GM19468 (cell line): ENCODE measurements around the gene CHCHD5.
"Not testable (repeated sequence)": the region's sequence is repeated elsewhere in the genome, so short reads cannot be mapped to it uniquely, and the experiment has no call there.

ENCODE experiments used
- ATAC-seq: cut with Tn5 transposase; IDR thresholded peaks from one replicate; pipeline ENCODE4 v1.9.1; 2021; ENCODE audit warnings: mild to moderate bottlenecking, moderate library complexity, moderate number of reproducible peaks; ENCODE audit not compliant: unreplicated experiment; ENCODE audit errors: extremely low read depth

The CHCHD5 gene

DNA sequence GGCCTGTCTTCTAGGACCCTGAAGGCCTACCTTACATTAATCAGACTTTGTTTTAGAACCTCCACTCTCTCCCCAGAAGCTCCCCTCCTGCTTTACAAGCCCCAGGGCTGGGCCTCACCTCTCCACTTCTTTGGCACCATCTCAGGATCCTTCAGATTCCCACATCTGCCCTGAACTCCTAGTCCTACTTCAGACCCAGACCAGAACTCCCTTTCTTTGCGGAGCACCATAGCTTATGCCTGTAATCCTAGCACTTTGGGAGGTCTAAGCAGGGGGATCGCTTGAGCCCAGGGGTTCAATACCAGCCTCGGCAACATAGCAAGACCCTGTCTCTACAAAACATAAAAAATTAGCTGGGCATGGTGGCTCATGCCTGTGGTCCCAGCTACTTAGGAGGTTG, 991 bp downstream of the CHCHD5 start:
- no peak for ATAC-seq

DNA sequence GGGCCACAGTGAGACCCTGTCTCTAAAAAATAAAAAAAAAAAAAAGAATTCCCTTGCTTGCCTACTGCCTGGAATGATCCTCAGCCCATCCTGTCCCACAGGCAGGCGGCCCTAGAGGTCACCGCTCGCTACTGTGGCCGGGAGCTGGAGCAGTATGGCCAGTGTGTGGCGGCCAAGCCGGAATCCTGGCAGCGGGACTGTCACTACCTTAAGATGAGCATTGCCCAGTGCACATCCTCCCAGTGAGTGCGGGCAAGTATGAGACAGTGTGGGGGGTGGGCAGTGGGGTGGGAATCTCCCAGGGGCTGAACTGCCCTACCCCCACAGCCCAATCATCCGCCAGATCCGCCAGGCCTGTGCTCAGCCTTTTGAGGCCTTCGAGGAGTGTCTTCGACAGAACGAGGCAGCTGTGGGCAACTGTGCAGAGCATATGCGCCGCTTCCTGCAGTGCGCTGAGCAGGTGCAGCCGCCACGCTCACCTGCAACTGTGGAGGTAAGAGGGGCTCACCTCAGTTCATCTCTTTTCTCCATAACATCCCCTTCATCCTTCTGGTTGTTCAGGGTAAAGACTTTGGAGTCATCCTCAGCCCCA, 1.6 kb downstream of the CHCHD5 start:
- ATAC-seq = no peak

DNA sequence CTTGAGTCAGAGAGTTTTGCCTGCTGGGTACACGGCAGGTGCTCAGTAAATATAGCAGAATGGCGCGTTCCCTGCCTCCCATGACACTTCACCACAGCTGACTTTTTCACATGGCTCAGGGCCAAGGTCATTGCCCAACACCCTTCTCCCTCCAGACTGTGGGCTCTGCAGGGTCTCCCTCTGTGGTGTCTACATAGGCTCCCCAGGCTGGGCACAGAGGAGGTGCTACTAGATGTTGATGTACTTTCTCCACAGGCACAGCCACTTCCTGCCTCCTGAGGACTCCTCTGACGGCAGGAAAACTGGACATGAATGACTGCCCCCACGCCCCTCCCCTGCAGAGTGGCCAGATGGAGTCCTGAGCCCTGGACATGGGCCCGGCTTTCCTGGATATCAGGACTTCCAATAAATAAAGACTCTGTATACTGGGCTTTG, 4.2 kb downstream of the CHCHD5 start:
- no peak for ATAC-seq

DNA sequence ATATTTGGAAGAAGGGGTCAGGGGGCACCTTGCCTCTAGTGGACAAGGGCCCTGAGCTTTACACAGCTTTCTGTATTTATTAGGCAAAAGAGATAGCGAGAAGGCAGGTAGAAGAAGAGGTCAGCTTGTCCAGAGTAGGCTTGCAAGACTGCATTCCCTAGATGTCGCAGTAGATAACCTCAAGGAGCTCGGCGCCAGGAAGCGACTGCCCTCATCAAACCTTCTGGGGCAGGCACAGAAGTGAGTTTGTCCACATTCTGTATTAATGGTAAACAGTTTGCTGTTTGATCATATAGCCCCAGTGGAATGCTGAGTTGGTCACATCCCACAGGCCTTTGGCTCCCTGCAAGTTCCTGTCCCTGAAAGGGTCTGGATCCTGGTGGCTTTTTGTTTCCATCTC, 7.0 kb downstream of the CHCHD5 start:
- no peak for ATAC-seq

DNA sequence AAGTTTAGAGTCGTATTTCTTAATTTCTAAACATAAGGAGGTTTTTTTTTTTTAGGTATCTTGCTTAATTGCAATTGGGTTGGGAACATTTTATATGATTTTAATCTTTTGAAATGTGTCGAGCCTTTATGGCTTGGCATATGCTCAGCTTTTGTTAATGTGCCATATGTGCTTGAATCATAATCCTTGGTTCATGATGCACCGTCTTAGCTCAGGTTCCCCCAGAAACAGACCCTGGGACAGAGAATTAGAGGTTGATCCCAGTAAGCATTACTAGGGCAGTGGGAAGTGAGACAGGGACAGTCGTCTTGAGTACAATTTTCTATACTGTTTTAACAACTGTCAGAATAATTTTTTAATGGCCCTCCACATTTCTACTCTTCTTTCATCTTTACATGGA, 9.3 kb downstream of the CHCHD5 start:
- no peak for ATAC-seq

DNA sequence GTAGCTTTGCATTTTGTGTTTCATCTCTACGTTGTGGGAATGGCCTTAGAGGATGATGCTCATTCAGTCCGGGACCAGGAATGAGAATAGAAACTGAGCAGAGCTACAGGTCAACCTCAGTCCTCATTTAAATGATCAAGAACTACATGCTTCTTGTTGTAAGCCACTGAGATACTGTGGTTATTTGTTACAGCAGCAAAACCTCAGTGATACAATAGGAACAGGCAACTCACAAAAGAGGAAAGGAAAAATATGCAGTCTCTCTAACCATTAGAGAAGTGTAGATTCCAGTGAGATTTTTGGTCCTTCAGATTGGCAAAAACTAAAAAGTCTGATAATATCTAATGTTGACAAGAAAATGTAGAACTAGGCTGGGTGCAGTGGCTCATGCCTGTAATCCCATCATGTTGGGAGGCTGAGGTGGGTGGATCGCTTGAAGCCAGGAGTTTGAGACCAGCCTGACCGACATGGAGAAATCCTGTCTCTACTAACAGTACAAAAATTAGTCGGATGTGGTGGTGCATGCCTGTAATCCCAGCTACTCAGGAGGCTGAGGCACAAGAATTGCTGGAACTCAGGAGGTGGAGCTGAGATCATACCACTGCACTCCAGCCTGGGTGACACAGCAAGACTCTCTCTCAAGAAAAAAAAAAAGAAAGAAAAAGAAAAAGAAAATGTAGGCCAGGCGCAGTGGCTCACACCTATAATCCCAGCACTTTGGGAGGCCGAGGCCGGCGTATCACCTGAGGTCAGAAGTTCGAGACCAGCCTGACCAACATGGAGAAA, 13.3 kb downstream of the CHCHD5 start:
- no peak for ATAC-seq

DNA sequence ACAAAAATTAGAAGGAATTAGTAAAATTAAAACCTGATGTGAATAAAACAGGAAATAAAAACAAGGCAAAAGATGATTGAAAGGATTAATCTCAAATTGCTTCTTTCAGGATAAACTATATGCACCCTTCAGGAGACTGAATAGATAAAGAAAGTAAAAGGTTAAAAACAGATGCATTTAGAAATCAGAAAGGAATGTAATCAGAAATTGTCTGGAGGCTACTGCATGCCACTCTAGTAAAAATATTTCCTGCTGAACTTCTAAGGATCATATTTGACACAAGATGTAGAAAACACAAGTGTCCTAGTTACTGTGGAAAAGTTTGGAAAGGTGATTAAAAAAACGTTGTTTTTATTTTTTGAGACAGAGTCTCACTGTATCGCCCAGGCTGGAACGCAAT, 16.2 kb downstream of the CHCHD5 start:
- no peak for ATAC-seq

DNA sequence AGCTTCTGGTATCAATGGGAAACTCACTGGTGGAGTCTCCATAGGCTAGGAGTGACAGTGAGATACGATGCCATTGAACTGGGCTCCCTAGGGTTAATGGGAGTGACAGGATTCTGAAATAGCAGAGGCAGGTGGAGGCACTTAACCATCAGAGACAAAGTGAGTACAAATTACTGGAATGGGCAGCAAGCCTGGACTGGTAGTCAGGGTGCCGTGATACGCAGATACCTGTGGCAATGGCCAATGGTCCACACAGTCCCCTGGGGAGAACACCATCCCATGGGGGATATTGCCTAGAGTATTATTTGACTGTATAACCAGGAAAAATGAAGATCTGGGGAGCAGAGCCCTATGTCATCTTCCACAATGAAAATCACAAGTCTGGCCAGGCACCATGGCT, 17.3 kb downstream of the CHCHD5 start:
- no peak for ATAC-seq

DNA sequence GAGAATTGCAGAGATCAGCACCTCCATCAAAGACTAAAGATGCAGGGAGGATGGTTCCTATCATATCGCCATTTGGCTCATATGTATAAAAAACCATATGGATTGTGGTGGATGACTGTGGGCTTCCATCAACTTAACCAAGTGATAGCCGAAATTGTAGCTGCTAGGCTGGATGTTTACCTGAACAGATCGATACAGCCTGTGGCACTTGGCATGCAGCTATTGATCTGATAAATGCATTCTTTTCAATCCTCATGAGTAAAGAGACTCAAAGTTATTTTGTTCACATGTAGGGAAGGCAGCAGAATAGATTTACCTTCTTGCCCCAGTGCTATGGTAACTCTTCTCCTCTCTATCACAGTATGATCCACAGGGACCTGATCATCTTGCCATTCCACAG, 18.5 kb downstream of the CHCHD5 start:
- no peak for ATAC-seq

DNA sequence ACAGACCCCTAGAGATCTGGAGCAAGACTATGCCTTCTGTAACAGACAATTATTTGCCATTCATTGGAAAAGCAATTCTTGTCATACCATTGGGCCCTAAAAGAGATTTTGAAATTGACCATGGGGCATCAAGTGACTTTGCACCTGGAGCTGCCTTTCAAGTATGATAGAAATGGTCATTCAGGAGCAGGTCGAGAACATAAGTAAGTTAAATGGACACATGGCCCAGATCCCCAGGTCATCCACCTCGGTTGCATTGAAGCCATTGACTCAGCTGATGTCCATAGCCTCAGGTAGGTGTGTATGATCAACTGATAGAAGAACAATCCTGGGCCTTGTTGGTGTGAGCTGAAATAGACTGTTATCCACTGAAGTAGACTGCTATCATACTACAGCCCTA, 19.3 kb downstream of the CHCHD5 start:
- ATAC-seq = no peak

DNA sequence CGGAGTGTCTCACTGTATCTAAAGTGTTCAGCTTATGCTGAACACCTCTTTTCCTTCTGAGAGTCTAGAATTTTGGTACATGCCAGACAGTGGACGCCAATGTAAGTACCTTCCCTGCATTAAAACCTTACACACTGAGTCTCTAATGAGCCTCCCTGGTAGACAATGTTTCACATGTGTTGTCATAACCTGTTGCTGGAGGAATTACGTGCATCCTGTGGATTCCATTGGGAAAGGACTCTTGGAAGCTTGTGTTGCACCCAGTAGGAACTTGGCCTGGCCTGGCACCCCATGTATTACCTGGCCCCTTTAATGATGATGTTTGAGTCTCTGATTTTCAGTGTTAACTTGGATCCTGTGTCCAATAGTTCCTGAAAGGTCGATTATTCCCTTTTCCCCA, 20.5 kb downstream of the CHCHD5 start:
- ATAC-seq = no peak

DNA sequence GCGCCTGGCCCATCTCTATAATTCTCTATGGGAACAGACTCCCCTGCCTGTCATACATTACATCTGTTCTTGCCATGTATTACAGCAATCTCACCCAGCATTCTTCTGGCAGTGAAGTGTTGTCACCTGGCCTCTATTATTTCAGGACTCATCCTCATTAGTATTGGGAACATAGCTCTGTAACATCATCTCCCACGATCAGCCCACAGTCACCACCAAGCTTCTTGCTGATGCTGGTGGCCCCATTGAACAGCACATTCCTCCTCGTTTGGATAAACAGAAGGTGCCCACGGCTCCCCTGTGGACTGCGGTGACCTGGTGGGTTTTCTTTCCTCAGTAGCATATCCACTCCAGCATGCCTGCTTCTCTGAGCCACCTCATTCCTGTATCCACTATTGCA, 21.5 kb downstream of the CHCHD5 start:
- ATAC-seq = no peak

DNA sequence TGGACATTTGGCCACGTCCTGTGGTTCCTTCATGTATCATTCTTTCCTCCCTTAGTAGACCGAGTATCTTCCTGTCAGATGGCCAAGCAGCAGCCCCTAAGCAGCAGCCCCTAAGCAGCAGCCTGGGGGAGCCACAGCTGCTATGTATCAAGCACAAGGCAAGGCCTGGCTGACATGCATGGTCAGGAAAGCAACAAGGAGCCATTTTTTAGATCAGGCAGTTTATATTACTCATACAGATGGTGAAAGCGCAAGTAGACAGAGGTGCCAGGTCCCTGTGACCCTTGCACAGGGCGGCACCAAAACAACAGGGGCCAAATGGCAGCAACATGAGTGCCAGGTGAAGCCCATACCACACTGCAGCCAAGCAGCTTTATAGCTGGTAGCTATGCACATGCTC, 22.1 kb downstream of the CHCHD5 start:
- no peak for ATAC-seq

DNA sequence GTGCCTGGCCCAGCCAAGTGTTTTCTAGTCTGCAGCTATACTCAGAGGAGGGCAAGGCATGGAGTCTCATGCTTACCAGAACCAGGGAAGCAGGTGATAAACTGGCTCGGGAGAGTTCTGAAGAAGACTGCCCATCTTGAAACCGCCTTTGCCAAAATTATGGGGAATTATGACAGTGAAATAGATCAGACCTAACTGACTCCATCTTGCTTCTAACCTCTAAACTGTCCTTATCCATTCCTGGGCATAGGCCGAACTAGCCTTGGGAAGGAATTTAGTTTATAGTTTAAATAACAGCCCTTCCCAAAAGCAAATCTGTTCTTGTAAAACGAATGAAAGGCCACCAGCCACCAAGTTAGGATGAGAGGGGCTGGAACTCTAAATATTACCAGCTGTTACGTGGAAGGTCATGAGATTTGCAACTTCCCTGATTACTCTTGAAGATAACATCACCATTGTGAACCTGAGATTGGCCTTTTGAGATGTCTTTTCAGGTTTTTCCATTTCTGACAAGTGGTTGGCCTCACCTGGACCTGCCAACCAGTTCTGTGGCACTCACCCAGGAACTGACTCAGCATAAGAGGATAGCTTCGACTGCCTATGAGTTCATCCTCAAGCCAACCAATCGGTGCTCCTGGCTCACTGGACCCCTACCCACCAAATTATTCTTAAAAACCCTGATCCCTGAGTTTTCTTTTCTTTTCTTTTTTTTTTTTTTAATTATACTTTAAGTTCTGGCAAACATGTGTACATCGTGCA, 23.4 kb downstream of the CHCHD5 start:
- ATAC-seq = no peak

DNA sequence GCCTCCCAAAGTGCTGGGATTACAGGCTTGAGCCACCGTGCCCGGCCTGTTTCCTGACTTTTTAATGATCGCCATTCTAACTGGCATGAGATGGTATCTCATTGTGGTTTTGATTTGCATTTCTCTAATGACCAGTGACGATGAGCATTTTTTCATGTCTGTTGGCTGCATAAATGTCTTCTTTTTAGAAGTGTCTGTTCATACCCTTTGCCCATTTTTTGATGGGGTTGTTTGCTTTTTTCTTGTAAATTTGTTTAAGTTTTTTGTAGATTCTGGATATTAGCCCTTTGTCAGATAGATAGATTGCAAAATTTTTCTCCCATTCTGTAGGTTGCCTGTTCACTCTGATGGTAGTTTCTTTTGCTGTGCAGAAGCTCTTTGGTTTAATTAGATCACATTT, 24.9 kb downstream of the CHCHD5 start:
- not testable (repeated sequence) for ATAC-seq

DNA sequence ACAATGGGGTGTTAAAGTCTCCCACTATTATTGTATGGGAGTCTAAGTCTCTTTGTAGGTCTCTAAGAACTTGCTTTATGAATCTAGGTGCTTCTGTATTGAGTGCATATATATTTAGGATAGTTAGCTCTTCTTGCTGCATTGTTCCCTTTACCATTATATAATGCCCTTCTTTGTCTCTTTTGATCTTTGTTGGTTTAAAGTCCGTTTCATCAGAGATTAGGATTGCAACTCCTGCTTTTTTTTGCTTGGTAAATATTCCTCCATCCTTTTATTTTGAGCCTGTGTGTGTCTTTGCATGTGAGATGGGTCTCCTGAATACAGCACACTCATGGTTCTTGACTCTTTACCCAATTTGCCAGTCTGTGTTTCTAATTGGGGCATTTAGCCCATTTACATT, 27.9 kb downstream of the CHCHD5 start:
- not testable (repeated sequence) for ATAC-seq

DNA sequence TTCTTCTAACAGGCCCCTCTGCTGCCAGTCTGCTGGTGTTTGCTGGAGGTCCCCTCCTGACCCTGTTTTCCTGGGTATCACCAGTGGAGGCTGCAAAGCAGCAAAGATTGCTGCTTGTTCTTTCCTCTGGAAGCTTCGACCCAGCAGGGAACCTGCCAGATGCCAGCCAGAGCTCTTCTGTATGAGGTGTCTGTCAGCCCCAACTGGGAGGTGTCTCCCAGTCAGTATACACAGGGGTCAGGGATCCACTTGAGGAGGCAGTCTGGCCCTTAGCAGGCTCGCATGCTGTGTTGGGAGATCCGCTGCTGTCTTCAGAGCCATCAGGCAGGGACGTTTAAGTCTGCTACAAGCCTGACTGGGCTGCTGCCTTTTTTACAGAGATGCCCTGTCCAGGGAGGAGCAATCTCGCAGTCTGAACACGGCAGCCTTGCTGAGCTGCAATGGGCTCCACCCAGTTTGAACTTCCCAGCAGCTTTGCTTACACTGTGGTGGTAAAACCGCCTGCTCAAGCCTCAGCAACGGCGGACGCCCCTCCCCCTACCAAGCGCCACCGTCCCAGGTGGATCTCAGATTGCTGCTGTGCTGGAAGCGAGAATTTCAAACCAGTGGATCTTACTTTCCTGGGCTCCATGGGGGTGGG, 29.9 kb downstream of the CHCHD5 start:
- ATAC-seq = no peak

DNA sequence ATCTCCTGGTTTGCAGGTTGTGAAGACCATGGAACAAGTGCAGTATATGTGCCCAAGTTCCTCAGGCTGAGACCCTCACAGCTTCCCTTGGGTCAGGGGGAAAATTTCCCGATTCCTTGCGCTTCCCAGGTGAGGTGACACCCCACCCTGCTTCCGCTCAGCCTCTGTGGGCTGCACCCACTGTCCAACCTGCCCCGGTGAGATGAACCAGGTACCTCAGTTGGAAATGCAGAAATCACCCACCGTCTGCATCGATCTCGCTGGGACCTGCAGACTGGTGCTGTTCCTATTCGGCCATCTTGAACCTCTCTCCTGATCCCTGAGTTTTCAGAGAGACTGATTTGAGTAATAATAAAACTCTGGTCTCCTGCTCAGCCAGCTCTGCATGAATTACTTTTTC, 30.6 kb downstream of the CHCHD5 start:
- ATAC-seq = no peak

DNA sequence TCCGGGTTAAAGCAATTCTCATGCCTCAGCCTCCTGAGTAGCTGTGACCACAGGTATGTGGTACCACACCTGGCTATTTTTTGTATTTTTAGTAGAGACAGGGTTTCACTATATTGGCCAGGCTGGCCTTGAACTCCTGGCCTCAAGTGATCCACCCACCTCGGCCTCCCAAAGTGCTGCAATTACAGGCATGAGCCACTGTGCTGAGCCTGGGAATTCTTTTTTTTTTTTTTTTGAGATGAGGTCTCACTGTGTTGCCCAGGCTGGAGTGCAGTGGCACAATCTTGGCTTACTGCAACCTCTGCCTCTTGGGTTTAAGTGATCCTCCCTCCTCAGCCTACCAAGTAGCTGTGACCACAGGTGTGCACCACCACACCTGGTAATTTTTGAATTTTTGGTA, 31.4 kb downstream of the CHCHD5 start:
- ATAC-seq = not testable (repeated sequence)

DNA sequence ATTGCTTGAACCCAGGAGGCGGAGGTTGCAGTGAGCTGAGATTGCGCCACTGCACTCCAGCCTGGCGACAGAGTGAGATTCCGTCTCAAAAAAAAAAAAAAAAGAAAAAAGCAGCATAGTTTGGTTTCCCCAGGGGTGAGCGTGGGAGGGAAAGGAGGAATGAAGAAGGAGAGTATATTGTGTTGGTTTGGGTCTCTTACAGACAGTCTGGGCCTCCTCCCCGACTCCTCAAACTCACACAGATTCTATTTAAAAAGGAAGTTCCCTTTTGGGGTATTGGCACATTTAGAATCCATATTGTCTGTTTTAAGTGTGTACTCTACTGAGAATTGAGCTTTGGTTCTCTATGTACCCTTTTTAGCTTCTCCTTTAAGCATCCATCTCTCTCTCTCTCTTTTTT, 34.0 kb downstream of the CHCHD5 start:
- ATAC-seq = no peak
